ENCODE results near the gene GALNT1. TPM values are rescaled to one million over a fixed set of nuclear protein-coding genes. Genes with fewer than 3 reads are reported as not detected.
A peak's percentile ranks its signal among the peaks of the same experiment; 100 is the strongest.

GALNT1 gene
- total RNA-seq, 1 experiment from 2014 or later: 105 TPM

DNA sequence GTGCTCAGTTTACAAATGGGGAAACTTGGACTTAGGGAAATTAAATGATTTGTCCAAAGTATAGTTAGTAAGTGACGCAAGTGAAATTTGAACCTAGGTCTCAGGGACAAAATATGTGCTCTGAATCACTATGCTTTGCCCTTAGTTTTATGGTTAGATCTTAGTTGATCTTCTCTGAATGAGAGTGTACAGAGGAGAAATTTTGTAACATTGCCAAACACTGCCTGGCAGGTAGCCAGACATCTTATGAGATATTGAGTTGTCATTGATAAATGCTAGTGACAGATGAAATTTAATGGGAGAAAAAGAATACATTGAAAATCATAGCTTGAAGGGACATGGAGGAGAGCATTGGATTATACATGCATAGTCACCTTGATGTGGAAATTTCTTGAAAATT is 91.4 kb downstream of the GALNT1 start:
- TF ChIP-seq, protein P1, sequence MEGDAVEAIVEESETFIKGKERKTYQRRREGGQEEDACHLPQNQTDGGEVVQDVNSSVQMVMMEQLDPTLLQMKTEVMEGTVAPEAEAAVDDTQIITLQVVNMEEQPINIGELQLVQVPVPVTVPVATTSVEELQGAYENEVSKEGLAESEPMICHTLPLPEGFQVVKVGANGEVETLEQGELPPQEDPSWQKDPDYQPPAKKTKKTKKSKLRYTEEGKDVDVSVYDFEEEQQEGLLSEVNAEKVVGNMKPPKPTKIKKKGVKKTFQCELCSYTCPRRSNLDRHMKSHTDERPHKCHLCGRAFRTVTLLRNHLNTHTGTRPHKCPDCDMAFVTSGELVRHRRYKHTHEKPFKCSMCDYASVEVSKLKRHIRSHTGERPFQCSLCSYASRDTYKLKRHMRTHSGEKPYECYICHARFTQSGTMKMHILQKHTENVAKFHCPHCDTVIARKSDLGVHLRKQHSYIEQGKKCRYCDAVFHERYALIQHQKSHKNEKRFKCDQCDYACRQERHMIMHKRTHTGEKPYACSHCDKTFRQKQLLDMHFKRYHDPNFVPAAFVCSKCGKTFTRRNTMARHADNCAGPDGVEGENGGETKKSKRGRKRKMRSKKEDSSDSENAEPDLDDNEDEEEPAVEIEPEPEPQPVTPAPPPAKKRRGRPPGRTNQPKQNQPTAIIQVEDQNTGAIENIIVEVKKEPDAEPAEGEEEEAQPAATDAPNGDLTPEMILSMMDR (IDR thresholded peaks at IDR 0.05; ENCODE audit: unreplicated experiment): no peak
- CTCF ChIA-PET: no interaction called here
- Mint-ChIP-seq H3K36me3 (ENCODE audit: insufficient read depth, unreplicated experiment) (no peaks in the 10 kb centered on the region), H3K4me3 (ENCODE audit: low read depth, unreplicated experiment) (no peak overlapping the region), H3K27me3 (ENCODE audit: unreplicated experiment) (no peaks in the 10 kb centered on the region), H3K9me3 (ENCODE audit: low read depth, unreplicated experiment) (no peaks in the 10 kb centered on the region), H3K27ac (ENCODE audit: unreplicated experiment) (no peak overlapping the region), H3K4me1 (ENCODE audit: low read depth, unreplicated experiment) (peaks cover 19% of the 10 kb centered on the region)
- no TSS peak for BruUV-seq (replicated peaks)
- peak; percentile 10 for DNase-seq
- intact Hi-C loops (cut with micrococcal nuclease; ENCODE audit: unreplicated experiment): no loop called here

DNA sequence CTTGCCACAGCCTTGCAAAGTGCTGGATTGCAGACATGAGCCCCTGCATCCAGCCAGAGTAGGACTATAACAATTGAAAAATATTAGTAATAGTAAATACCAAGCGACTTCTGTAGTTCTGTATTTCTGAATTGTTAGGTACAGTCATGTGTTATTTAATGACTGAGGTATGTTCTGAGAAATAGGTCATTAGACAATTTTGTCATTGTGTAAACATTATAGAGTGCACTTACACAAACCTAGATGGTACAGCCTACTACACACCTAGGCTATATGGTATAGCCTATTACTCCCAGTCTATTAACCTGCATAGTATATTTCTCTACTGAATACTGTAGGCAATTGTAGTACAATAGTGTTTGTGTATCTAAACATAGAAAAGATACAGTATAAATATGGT is 92.1 kb downstream of the GALNT1 start:
- no TSS peak for BruUV-seq (replicated peaks)
- H3K27me3 Mint-ChIP-seq (ENCODE audit: unreplicated experiment): no peaks in the 10 kb centered on the region
- H3K36me3 Mint-ChIP-seq (ENCODE audit: insufficient read depth, unreplicated experiment): no peaks in the 10 kb centered on the region
- no peak overlapping the region for H3K4me3 Mint-ChIP-seq (ENCODE audit: low read depth, unreplicated experiment)
- H3K27ac Mint-ChIP-seq (ENCODE audit: unreplicated experiment): no peak overlapping the region
- no peak for DNase-seq
- TF ChIP-seq, protein P1 (IDR thresholded peaks at IDR 0.05; ENCODE audit: unreplicated experiment): no peak
- intact Hi-C loops (cut with micrococcal nuclease; ENCODE audit: unreplicated experiment): no loop called here
- CTCF ChIA-PET: no interaction called here
- peaks cover 19% of the 10 kb centered on the region for H3K4me1 Mint-ChIP-seq (ENCODE audit: low read depth, unreplicated experiment)
- no peaks in the 10 kb centered on the region for H3K9me3 Mint-ChIP-seq (ENCODE audit: low read depth, unreplicated experiment)

DNA sequence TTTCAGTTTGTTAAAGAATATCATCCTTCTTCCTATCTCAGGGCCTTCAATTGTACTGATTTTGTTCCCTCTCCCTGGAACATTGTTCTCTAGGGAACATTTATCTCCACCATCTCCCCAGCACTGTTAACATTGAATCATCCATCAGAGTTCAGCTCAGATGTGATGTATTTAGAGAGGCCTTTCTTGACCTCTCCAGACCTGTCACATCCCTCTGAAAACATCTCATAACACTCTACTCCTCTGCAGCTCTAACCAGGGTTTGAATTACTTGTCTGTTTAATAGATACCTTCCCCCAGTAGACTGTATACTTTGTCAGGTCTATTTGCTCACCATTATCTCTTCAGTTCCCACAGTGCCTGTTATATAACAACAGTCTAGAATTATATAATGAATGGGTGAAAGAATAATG is 98.6 kb downstream of the GALNT1 start:
- Mint-ChIP-seq H3K9me3 (ENCODE audit: low read depth, unreplicated experiment) (no peaks in the 10 kb centered on the region), H3K27ac (ENCODE audit: unreplicated experiment) (no peak overlapping the region), H3K27me3 (ENCODE audit: unreplicated experiment) (no peaks in the 10 kb centered on the region), H3K4me3 (ENCODE audit: low read depth, unreplicated experiment) (no peak overlapping the region), H3K4me1 (ENCODE audit: low read depth, unreplicated experiment) (peaks cover 9% of the 10 kb centered on the region), H3K36me3 (ENCODE audit: insufficient read depth, unreplicated experiment) (no peaks in the 10 kb centered on the region)
- DNase-seq: no peak
- CTCF ChIA-PET: no interaction called here
- no TSS peak for BruUV-seq (replicated peaks)
- TF ChIP-seq, protein P1 (IDR thresholded peaks at IDR 0.05; ENCODE audit: unreplicated experiment): no peak
- intact Hi-C loops (cut with micrococcal nuclease; ENCODE audit: unreplicated experiment): no loop called here

DNA sequence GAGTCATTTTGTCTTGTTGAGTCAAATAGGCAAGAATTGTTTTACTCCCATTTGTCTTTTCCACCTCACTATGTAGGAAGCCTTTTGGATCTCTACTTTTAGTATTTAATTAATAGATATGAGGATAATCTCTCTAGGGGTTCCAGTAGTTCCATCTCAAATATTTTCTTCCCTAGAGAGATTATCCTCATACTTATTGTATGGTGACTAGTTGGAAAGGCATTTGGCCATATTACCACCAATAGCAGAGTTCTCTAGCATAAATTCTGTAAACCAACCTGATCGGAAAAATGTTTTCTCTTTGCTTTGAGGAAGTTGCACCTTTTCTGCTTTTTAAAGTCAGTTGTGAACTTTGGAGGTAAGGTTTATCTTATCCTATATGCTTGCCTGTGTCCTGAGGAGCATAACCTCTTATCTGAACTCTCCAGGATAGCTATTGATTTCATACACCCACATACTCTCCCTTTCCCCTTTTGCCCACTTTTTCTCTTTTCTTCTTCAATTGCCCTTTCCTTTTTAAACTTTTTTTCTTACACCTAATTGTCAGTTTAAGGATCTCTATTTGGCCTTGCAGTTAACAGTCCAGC is 100.8 kb downstream of the GALNT1 start:
- Mint-ChIP-seq H3K36me3 (ENCODE audit: insufficient read depth, unreplicated experiment) (no peaks in the 10 kb centered on the region), H3K4me1 (ENCODE audit: low read depth, unreplicated experiment) (peaks cover 9% of the 10 kb centered on the region), H3K27me3 (ENCODE audit: unreplicated experiment) (no peaks in the 10 kb centered on the region), H3K27ac (ENCODE audit: unreplicated experiment) (no peak overlapping the region), H3K9me3 (ENCODE audit: low read depth, unreplicated experiment) (no peaks in the 10 kb centered on the region), H3K4me3 (ENCODE audit: low read depth, unreplicated experiment) (no peak overlapping the region)
- no TSS peak for BruUV-seq (replicated peaks)
- TF ChIP-seq, protein P1 (IDR thresholded peaks at IDR 0.05; ENCODE audit: unreplicated experiment): no peak
- DNase-seq: no peak
- CTCF ChIA-PET: interaction anchor here (0.6 to 0.9 kb wide), 3 partner anchors 120 to 230 kb away, joined by 3 read pairs; no protein-coding TSS in a partner anchor
- intact Hi-C loops (cut with micrococcal nuclease; ENCODE audit: unreplicated experiment): no loop called here
